ENCODE measurements around the gene ULBP3. TPM values are rescaled to one million over a fixed set of nuclear protein-coding genes. Genes with fewer than 3 reads are reported as not detected.

Gene ULBP3
- total RNA-seq (1 to 10 TPM; 5.2 to 5.6 TPM), polyA plus RNA-seq (ENCODE audit: insufficient read length in 2 of 2) (1 to 10 TPM; 5.6 to 6.9 TPM)
- long read RNA-seq, donor 1, partial matches to known transcripts, result 0 of 3 reads
- long read RNA-seq, donor 1, other reads (novel, unspliced or antisense), result 0 of 3 reads
- long read RNA-seq, donor 2, result 0 reads
- long read RNA-seq, donor 3, result 0 reads
- long read RNA-seq, donor 4, partial matches to known transcripts, result 0 of 2 reads
- long read RNA-seq, donor 4, other reads (novel, unspliced or antisense), result 0 of 2 reads

GRCh38 chr6:150068720-150069648, at the start of gene ULBP3:
Gene ULBP3 (minus strand): TSS chr6:150069121. CDS start chr6:150069066, 55 bp downstream.
- Histone ChIP-seq H3K27ac (ENCODE audit: low read depth, low read length) (peak within 1 kb of the TSS; percentile 33), H3K27me3 (ENCODE audit: control insufficient read depth, insufficient read depth, low read length) (peaks cover 7% of the 10 kb centered on the region)
- 0% methylated on average over 61 of the region's 72 CpGs for WGBS (ENCODE audit: insufficient coverage)

GRCh38 chr6:150118627-150119026, 49.7 kb upstream of the ULBP3 start:
- H3K27ac ChIP-seq (ENCODE audit: low read depth, low read length), result peak overlapping the region; percentile 64
- 62% methylated on average over 9 of the region's 9 CpGs for WGBS (ENCODE audit: insufficient coverage)

More at GRCh38 chr6:150068720-150069648, at the start of gene ULBP3:
- peaks cover 41% of the 10 kb centered on the region for H3K4me1 ChIP-seq (ENCODE audit: control insufficient read depth, insufficient read depth, low read length)
- peak in 3 of 6 donors; percentile 61 to 93 (median 87) for DNase-seq (ENCODE audit: low read depth in 4 of 6, low spot score in 6 of 6)
- peak within 1 kb of the TSS; percentile 73 for H3K4me3 ChIP-seq (ENCODE audit: low read depth, low read length)
- peaks cover 9% of the 10 kb centered on the region for H3K36me3 ChIP-seq (ENCODE audit: control insufficient read depth, insufficient read depth, low read length)
- no peaks in the 10 kb centered on the region for H3K9me3 ChIP-seq (ENCODE audit: control insufficient read depth, insufficient read depth, low read length)

GRCh38 chr6:150118203-150118602, 49.3 kb upstream of the ULBP3 start:
- Histone ChIP-seq H3K36me3 (ENCODE audit: control insufficient read depth, insufficient read depth, low read length) (no peaks in the 10 kb centered on the region), H3K4me1 (ENCODE audit: control insufficient read depth, insufficient read depth, low read length) (peaks cover 12% of the 10 kb centered on the region), H3K4me3 (ENCODE audit: low read depth, low read length) (no peak overlapping the region), H3K9me3 (ENCODE audit: control insufficient read depth, insufficient read depth, low read length) (no peaks in the 10 kb centered on the region), H3K27me3 (ENCODE audit: control insufficient read depth, insufficient read depth, low read length) (no peaks in the 10 kb centered on the region), H3K27ac (ENCODE audit: low read depth, low read length) (peak overlapping the region; percentile 64)
- no peak for DNase-seq (ENCODE audit: low read depth in 4 of 6, low spot score in 6 of 6)
- WGBS (ENCODE audit: insufficient coverage), result 100% methylated on average over 1 of the region's 6 CpGs

More at GRCh38 chr6:150118627-150119026, 49.7 kb upstream of the ULBP3 start:
- no peaks in the 10 kb centered on the region for H3K27me3 ChIP-seq (ENCODE audit: control insufficient read depth, insufficient read depth, low read length)
- H3K36me3 ChIP-seq (ENCODE audit: control insufficient read depth, insufficient read depth, low read length), result no peaks in the 10 kb centered on the region
- H3K4me1 ChIP-seq (ENCODE audit: control insufficient read depth, insufficient read depth, low read length), result peaks cover 12% of the 10 kb centered on the region
- H3K9me3 ChIP-seq (ENCODE audit: control insufficient read depth, insufficient read depth, low read length), result no peaks in the 10 kb centered on the region
- no peak overlapping the region for H3K4me3 ChIP-seq (ENCODE audit: low read depth, low read length)
- peak in 4 of 6 donors; percentile 11 to 60 (median 33) for DNase-seq (ENCODE audit: low read depth in 4 of 6, low spot score in 6 of 6)

GRCh38 chr6:150116200-150116800, 47.4 kb upstream of the ULBP3 start:
- H3K27ac ChIP-seq (ENCODE audit: low read depth, low read length), result no peak overlapping the region
- H3K9me3 ChIP-seq (ENCODE audit: control insufficient read depth, insufficient read depth, low read length), result no peaks in the 10 kb centered on the region
- H3K36me3 ChIP-seq (ENCODE audit: control insufficient read depth, insufficient read depth, low read length), result no peaks in the 10 kb centered on the region
- 65% methylated on average over 7 of the region's 8 CpGs for WGBS (ENCODE audit: insufficient coverage)
- peak in 1 of 6 donors; percentile 16 for DNase-seq (ENCODE audit: low read depth in 4 of 6, low spot score in 6 of 6)
- no peak overlapping the region for H3K4me3 ChIP-seq (ENCODE audit: low read depth, low read length)
- H3K4me1 ChIP-seq (ENCODE audit: control insufficient read depth, insufficient read depth, low read length), result peaks cover 12% of the 10 kb centered on the region
- H3K27me3 ChIP-seq (ENCODE audit: control insufficient read depth, insufficient read depth, low read length), result no peaks in the 10 kb centered on the region

GRCh38 chr6:150115769-150116168, 46.8 kb upstream of the ULBP3 start:
- Histone ChIP-seq H3K36me3 (ENCODE audit: control insufficient read depth, insufficient read depth, low read length) (no peaks in the 10 kb centered on the region), H3K4me3 (ENCODE audit: low read depth, low read length) (no peak overlapping the region), H3K27ac (ENCODE audit: low read depth, low read length) (no peak overlapping the region), H3K27me3 (ENCODE audit: control insufficient read depth, insufficient read depth, low read length) (no peaks in the 10 kb centered on the region), H3K9me3 (ENCODE audit: control insufficient read depth, insufficient read depth, low read length) (no peaks in the 10 kb centered on the region), H3K4me1 (ENCODE audit: control insufficient read depth, insufficient read depth, low read length) (peaks cover 12% of the 10 kb centered on the region)
- DNase-seq (ENCODE audit: low read depth in 4 of 6, low spot score in 6 of 6), result no peak
- 98% methylated on average over 25 of the region's 25 CpGs for WGBS (ENCODE audit: insufficient coverage)

GRCh38 chr6:150112233-150112632, 43.3 kb upstream of the ULBP3 start:
- H3K4me1 ChIP-seq (ENCODE audit: control insufficient read depth, insufficient read depth, low read length), result no peaks in the 10 kb centered on the region
- H3K27ac ChIP-seq (ENCODE audit: low read depth, low read length), result no peak overlapping the region
- no peak for DNase-seq (ENCODE audit: low read depth in 4 of 6, low spot score in 6 of 6)
- H3K9me3 ChIP-seq (ENCODE audit: control insufficient read depth, insufficient read depth, low read length), result no peaks in the 10 kb centered on the region
- WGBS (ENCODE audit: insufficient coverage), result 91% methylated on average over 4 of the region's 6 CpGs
- H3K36me3 ChIP-seq (ENCODE audit: control insufficient read depth, insufficient read depth, low read length), result no peaks in the 10 kb centered on the region
- no peaks in the 10 kb centered on the region for H3K27me3 ChIP-seq (ENCODE audit: control insufficient read depth, insufficient read depth, low read length)
- H3K4me3 ChIP-seq (ENCODE audit: low read depth, low read length), result no peak overlapping the region

GRCh38 chr6:150102750-150103270, 33.9 kb upstream of the ULBP3 start:
- DNase-seq (ENCODE audit: low read depth in 4 of 6, low spot score in 6 of 6), result no peak
- H3K27me3 ChIP-seq (ENCODE audit: control insufficient read depth, insufficient read depth, low read length), result no peaks in the 10 kb centered on the region
- no peaks in the 10 kb centered on the region for H3K36me3 ChIP-seq (ENCODE audit: control insufficient read depth, insufficient read depth, low read length)
- H3K27ac ChIP-seq (ENCODE audit: low read depth, low read length), result no peak overlapping the region
- WGBS (ENCODE audit: insufficient coverage), result no CpG with 5 or more reads among the region's 4 CpGs
- no peaks in the 10 kb centered on the region for H3K4me1 ChIP-seq (ENCODE audit: control insufficient read depth, insufficient read depth, low read length)
- H3K4me3 ChIP-seq (ENCODE audit: low read depth, low read length), result no peak overlapping the region
- H3K9me3 ChIP-seq (ENCODE audit: control insufficient read depth, insufficient read depth, low read length), result no peaks in the 10 kb centered on the region

GRCh38 chr6:150100745-150101144, 31.8 kb upstream of the ULBP3 start:
- H3K27me3 ChIP-seq (ENCODE audit: control insufficient read depth, insufficient read depth, low read length), result no peaks in the 10 kb centered on the region
- H3K36me3 ChIP-seq (ENCODE audit: control insufficient read depth, insufficient read depth, low read length), result no peaks in the 10 kb centered on the region
- H3K9me3 ChIP-seq (ENCODE audit: control insufficient read depth, insufficient read depth, low read length), result no peaks in the 10 kb centered on the region
- WGBS (ENCODE audit: insufficient coverage), result 94% methylated on average over 18 of the region's 19 CpGs
- no peaks in the 10 kb centered on the region for H3K4me1 ChIP-seq (ENCODE audit: control insufficient read depth, insufficient read depth, low read length)
- DNase-seq (ENCODE audit: low read depth in 4 of 6, low spot score in 6 of 6), result no peak
- no peak overlapping the region for H3K27ac ChIP-seq (ENCODE audit: low read depth, low read length)
- H3K4me3 ChIP-seq (ENCODE audit: low read depth, low read length), result no peak overlapping the region

- DNase-seq (ENCODE audit: low read depth in 4 of 6, low spot score in 6 of 6), result no peak
- H3K4me3 ChIP-seq (ENCODE audit: low read depth, low read length), result no peak overlapping the region
- no peak overlapping the region for H3K27ac ChIP-seq (ENCODE audit: low read depth, low read length)
- no peaks in the 10 kb centered on the region for H3K27me3 ChIP-seq (ENCODE audit: control insufficient read depth, insufficient read depth, low read length)
- 80% methylated on average over 1 of the region's 11 CpGs for WGBS (ENCODE audit: insufficient coverage)
- H3K4me1 ChIP-seq (ENCODE audit: control insufficient read depth, insufficient read depth, low read length), result no peaks in the 10 kb centered on the region
- no peaks in the 10 kb centered on the region for H3K9me3 ChIP-seq (ENCODE audit: control insufficient read depth, insufficient read depth, low read length)
- no peaks in the 10 kb centered on the region for H3K36me3 ChIP-seq (ENCODE audit: control insufficient read depth, insufficient read depth, low read length)
Observed at GRCh38 chr6:150099953-150100352, 31.0 kb upstream of the ULBP3 start.

Measured in spinal cord (tissue), 10 donors.